ENCODE measurements around the gene HAPLN1.

DNA sequence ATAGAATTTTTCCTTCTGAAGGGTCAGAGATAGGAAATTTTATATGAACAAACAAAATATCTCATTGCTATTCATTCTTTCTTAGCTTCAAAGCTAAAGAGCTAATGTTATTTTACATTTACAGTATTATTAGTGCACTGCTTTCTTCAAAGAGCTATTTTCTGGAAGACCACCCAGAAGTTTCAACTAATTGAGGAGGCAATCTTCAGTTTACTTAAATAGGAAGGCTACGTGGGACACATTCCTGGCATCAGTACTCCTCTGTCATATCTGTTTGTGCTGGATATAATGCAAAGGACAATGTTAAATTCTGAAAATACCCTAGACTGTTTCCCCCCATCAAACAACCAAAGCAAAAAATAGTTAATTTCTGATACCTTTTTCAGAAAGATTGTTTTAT is 30.8 kb downstream of the HAPLN1 start:
- TF ChIP-seq, protein P1, sequence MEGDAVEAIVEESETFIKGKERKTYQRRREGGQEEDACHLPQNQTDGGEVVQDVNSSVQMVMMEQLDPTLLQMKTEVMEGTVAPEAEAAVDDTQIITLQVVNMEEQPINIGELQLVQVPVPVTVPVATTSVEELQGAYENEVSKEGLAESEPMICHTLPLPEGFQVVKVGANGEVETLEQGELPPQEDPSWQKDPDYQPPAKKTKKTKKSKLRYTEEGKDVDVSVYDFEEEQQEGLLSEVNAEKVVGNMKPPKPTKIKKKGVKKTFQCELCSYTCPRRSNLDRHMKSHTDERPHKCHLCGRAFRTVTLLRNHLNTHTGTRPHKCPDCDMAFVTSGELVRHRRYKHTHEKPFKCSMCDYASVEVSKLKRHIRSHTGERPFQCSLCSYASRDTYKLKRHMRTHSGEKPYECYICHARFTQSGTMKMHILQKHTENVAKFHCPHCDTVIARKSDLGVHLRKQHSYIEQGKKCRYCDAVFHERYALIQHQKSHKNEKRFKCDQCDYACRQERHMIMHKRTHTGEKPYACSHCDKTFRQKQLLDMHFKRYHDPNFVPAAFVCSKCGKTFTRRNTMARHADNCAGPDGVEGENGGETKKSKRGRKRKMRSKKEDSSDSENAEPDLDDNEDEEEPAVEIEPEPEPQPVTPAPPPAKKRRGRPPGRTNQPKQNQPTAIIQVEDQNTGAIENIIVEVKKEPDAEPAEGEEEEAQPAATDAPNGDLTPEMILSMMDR (IDR thresholded peaks at IDR 0.05 in 4 of 5, conservative IDR thresholded peaks at IDR 0.05 in 1 of 5), result no peak
- TF ChIP-seq POLR2A (IDR thresholded peaks at IDR 0.05), result no peak

Data from gastrocnemius medialis (tissue), 4 donors.